Occipital lobe (tissue), 2 donors: ENCODE data around the gene KCNQ4. TPM values are rescaled to one million over a fixed set of nuclear protein-coding genes. Genes with fewer than 3 reads are reported as not detected.

Experiments
- DNase-seq: peaks from one replicate; lab custom pipeline; 2025; lab: John Stamatoyannopoulos, UW
- total RNA-seq: library from RNA; depleted of rRNA; stranded (reverse); fragments of >200 nt; gene quantifications from one replicate; pipeline ENCODE4 v1.2.3, GENCODE V29; 2014

KCNQ4 gene
- total RNA-seq, 1 donor from 2014 or later = 1.7 TPM

DNA sequence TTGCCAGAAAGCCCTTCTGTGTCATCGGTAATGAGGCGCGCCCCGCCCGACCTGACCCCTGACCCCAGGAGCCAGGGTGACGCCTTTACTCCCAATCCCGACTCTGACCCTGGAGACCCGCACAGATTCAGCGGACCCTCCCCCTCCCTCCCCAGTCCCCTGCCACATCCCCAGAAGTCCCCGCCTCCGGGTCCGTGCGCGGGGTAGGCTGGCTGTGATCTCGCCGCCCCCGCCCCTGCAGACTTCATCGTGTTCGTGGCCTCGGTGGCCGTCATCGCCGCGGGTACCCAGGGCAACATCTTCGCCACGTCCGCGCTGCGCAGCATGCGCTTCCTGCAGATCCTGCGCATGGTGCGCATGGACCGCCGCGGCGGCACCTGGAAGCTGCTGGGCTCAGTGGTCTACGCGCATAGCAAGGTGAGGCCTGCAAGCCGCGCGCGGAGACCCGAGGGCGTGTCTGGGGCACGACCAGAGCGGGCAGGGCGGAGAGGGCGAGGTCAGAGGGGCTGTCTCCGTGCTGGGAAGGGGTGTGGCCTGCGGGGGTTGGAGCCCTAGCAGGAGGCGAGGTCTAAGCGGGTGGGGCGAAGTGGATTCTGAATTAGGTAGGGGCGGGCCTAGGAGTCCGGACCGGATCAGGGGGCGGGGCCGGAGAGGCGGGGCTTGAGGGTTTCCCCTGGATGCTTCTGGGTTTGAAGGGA lies 34.8 kb downstream of the KCNQ4 start:
- no peak for DNase-seq

GRCh38 chr1:40819101-40819500 lies 35.5 kb downstream of the KCNQ4 start:
- DNase-seq = no peak

GRCh38 chr1:40820251-40820797 lies 36.7 kb downstream of the KCNQ4 start:
- DNase-seq = no peak

- DNase-seq = peak; percentile 18
Observed at GRCh38 chr1:40820911-40821693, 37.5 kb downstream of the KCNQ4 start.

DNA sequence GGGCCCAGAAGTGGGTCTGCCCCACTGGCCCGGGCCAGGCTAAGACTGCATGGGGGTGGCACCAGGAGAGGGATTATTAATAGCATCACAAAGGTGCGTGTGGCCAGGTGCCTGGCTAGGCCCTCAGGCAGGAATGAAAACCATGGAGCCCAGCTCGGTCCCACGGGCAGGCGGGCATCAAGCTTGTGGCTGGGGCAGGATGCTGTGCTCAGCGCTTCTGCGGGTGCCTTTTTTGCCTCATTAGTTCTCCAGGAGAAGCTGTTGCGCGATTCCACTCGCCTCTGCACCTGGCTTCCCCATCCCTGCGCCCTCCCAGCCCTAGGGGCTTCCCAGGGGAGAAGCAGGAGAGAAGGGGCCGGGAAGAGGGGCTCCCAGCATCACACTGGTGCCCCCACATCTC lies 39.3 kb downstream of the KCNQ4 start:
- no peak for DNase-seq

GRCh38 chr1:40823345-40823744 lies 39.8 kb downstream of the KCNQ4 start:
- DNase-seq = no peak

- DNase-seq = no peak
Observed at GRCh38 chr1:40823983-40824382, 40.4 kb downstream of the KCNQ4 start.

DNA sequence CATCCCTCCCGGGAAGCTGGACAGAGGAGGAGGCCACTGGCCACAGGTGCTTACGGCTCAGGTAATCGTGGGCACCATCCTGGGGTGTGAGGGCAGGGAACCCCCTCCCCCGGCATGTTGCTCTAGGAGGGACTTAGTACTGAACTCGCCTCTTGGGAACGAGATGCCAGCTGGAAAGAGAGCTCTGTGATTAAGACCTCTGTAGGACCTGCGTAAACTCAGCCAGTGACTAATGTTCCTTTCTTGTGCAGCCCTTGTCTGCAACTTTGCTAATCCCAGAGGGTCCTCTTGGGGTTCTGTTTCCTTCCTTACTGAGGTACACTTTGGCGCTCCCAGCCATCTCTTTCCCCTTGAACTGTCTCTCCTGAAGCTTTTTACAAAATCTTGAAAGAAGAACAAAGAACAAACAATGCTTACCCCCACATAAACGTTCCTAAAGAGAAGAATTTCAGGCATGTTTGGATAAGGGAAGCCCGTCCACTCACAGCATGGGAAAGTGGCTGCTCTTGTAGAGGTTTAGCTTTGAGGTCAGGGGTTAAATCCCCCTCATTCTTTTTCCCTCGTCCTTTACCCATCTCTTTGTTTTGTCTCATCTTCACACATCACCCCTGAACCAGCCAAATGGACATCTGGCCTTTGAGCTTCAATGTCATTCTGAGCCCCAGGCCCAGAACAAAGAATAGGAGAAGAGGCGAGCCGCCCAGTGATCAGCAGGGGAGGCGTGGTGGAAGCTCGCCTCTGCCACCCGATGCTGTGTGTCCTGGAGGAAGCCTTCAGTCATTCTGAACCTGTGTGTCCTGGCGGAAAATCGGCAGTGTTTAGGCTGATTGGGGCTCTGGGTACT lies 41.2 kb downstream of the KCNQ4 start:
- DNase-seq = no peak

GRCh38 chr1:40825435-40825788 lies 41.8 kb downstream of the KCNQ4 start:
- no peak for DNase-seq

- DNase-seq = no peak
Observed at GRCh38 chr1:40825996-40826395, 42.4 kb downstream of the KCNQ4 start.

DNA sequence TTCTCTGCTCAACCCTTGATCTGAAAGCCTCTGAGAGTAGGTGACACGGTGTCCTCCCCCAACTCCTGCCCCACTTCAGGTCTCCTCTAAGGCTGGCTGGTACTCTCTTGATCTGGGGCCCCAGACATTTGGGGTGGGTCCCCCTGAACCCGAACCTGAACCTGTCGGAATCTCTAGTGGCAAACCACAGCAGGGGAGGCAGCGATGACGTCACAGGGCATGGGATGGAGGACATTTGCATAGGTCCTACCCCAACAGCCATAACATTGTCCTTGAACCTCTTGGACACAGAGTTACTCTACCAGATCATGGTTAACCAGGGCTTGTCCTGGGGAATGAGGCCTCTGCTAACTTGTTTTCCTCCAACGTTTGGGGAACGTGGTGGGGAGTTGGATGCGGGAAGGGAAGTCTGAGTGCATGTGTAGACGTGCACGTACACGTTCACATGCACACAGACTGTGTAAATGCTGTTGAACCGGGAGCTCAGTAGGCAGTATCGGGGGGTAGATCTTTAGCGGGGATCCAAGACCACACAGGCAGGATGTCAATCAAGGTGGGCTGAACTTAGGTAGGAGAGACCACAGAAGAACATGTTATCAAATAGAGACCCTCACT lies 46.2 kb downstream of the KCNQ4 start:
- no peak for DNase-seq

DNA sequence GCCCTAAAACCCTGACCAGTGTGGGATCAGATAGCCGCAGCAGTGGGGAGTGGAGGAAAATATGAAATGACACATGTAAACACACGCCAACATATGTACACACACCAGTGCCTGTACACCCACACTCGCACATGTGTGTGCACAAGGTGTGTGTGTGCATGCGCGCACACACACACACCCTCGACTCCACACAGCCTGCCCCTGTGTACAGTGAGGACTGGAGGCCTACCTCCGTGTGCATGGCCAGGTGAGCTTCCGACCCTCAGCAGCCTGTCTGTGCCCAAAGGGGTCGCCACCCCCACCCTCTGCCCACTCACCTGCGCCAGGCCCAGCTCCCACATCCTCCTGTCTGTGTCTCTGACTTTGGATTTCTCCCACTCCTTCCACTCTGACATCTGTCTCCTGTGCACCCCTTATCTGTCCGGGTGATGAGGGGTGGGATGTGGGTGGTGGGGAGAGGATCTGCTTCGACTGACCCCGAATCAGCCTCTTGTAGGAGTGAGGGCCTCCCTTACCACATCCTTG lies 46.9 kb downstream of the KCNQ4 start:
- no peak for DNase-seq

DNA sequence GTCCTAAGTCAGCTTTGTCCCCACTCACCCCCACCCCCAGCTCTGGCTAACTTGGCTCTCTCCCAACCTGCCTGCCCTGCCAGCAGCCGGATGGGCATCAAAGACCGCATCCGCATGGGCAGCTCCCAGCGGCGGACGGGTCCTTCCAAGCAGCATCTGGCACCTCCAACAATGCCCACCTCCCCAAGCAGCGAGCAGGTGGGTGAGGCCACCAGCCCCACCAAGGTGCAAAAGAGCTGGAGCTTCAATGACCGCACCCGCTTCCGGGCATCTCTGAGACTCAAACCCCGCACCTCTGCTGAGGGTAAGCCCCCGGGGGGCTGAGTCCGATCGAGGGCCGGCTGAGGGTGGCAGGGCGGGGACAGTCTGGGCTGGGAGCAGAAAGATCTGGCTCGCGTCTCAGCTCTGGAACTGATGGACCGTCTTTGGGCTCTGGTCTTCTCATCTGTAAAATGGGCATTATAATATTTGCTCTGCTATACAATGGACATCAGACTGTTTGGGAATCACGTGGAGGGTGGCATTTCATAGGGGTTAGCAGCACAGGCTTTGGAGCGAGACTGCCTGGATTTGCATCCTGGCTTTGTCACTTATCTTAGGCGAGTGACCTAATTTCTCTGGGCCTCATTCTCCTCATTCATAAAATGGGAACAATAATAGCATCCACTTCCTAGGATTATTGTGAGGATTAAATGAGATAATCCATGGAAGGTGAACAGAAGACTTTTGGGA lies 47.6 kb downstream of the KCNQ4 start:
- DNase-seq = no peak

DNA sequence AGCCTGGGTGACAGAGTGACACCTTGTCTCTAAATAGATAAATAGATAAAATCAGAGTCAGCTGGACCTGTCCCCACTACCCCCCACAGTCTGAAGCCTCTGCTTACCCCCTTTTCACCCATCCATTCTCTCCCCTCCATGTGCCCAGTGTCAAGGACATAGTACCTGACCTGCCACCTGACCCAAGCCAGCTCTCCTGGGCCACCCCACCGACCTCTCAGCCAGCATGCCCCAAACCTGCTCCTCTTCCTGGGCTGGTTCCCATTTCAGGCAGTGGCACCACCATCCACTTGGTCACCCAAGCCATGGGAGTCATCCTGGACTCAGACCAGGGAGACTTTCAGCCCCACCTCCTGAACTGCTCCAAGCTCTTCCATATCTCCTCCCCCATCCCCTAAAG lies 50.4 kb downstream of the KCNQ4 start:
- no peak for DNase-seq

GRCh38 chr1:40834968-40835545 lies 51.5 kb downstream of the KCNQ4 start:
- DNase-seq = no peak

- DNase-seq = no peak
Observed at GRCh38 chr1:40836283-40836682, 52.7 kb downstream of the KCNQ4 start.

DNA sequence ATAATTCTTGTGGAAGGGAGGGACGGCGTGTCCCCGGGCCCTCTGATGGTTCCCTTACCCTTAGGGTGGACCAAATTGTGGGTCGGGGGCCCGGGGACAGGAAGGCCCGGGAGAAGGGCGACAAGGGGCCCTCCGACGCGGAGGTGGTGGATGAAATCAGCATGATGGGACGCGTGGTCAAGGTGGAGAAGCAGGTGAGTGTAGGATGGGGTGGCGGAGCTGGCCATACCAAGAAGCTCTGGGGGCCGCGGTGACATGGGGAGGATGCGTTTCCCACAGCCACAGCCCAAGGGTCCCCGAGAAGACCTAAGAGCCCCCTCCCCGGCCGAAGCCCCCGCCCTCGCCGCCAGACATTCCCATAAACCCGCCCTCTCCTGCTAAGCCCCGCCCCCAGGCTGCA lies 54.0 kb downstream of the KCNQ4 start:
- DNase-seq = no peak

DNA sequence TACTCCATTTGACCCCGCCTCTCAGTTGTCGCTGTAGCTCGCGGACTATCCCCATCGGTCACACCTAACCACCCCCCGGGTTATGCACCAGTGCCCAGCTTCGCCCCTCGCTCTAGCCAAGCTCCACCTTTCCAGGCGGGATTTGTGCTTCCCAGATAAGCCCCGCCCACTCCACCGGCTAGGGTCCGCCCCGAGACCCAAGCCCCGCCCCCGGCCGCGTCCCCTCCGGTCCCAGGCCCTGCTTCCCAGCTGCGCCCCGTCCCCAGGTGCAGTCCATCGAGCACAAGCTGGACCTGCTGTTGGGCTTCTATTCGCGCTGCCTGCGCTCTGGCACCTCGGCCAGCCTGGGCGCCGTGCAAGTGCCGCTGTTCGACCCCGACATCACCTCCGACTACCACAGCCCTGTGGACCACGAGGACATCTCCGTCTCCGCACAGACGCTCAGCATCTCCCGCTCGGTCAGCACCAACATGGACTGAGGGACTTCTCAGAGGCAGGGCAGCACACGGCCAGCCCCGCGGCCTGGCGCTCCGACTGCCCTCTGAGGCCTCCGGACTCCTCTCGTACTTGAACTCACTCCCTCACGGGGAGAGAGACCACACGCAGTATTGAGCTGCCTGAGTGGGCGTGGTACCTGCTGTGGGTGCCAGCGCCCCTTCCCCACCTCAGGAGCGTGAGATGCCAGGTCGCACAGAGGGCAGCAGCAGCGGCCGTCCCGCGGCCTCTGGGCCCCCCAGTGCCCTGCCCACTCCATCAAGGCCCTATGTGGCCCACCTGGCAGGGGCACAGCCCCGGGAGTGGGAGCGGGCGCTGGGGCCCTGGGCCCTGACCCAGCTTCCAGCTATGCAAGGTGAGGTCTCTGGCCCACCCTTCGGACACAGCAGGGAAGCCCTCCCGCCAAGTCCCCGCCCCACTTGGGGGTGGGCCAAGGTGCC lies 54.7 kb downstream of the KCNQ4 start:
- DNase-seq = no peak
